HEK293T (cell line): ENCODE results near the gene ZNF516.

Experiments used
- CTCF ChIA-PET: fragments of 350-600 bp; formaldehyde crosslinking; extraction: SDS; loops from one replicate; lab custom pipeline; 2021; ENCODE audit warnings: antibody characterized with exemption, inconsistent platforms; lab: Yijun Ruan, JAX
- POLR2A ChIA-PET: fragments of 350-600 bp; formaldehyde crosslinking; extraction: SDS; loops from one replicate; lab custom pipeline; 2020; ENCODE audit warnings: antibody characterized with exemption, inconsistent platforms; lab: Yijun Ruan, JAX
- DNase-seq: peaks from one replicate; pipeline ENCODE4 v3.0.0; 2012; ENCODE audit warnings: mixed read lengths; ENCODE audit errors: extremely low spot score
- ARNT ChIP-seq: fragments of 450-650 bp; IDR thresholded peaks from 2 replicates; pipeline ENCODE4 v1.6.1; 2017; ENCODE audit warnings: mild to moderate bottlenecking
- BHLHE40 ChIP-seq: fragments of 450-650 bp; IDR thresholded peaks from 2 replicates; pipeline ENCODE4 v1.6.1; 2016; ENCODE audit warnings: mild to moderate bottlenecking, moderate library complexity, borderline replicate concordance
- CTBP1 ChIP-seq: fragments of 450-650 bp; IDR thresholded peaks from 2 replicates; pipeline ENCODE4 v1.6.1; 2016; ENCODE audit warnings: borderline replicate concordance
- ELF4 ChIP-seq: fragments of 450-650 bp; IDR thresholded peaks from 2 replicates; pipeline ENCODE4 v1.6.1; 2017; ENCODE audit warnings: antibody characterized with exemption
- FOXA1 ChIP-seq: fragments of 450-650 bp; IDR thresholded peaks from 2 replicates; pipeline ENCODE4 v1.6.1; 2016; ENCODE audit warnings: mild to moderate bottlenecking
- FOXK2 ChIP-seq: fragments of 450-650 bp; IDR thresholded peaks from 2 replicates; pipeline ENCODE4 v1.6.1; 2016; ENCODE audit warnings: mild to moderate bottlenecking
- FOXM1 ChIP-seq: fragments of 450-650 bp; IDR thresholded peaks from 2 replicates; pipeline ENCODE4 v1.6.1; 2017; ENCODE audit warnings: mild to moderate bottlenecking, borderline replicate concordance
- HDGF ChIP-seq: fragments of 450-650 bp; IDR thresholded peaks from 2 replicates; pipeline ENCODE4 v1.6.1; 2017; ENCODE audit warnings: antibody characterized with exemption, borderline replicate concordance
- L3MBTL2 ChIP-seq: fragments of 450-650 bp; conservative IDR thresholded peaks from 2 replicates; pipeline ENCODE4 v1.6.1; 2016; ENCODE audit warnings: mild to moderate bottlenecking
- LEF1 ChIP-seq: fragments of 450-650 bp; IDR thresholded peaks from 2 replicates; pipeline ENCODE4 v1.6.1; 2017; ENCODE audit warnings: mild to moderate bottlenecking, borderline replicate concordance
- NFRKB ChIP-seq: fragments of 450-650 bp; IDR thresholded peaks from 2 replicates; pipeline ENCODE4 v1.6.1; 2016; ENCODE audit warnings: mild to moderate bottlenecking, moderate library complexity
- SP1 ChIP-seq: fragments of 450-650 bp; IDR thresholded peaks from 2 replicates; pipeline ENCODE4 v1.6.1; 2017
- SUZ12 ChIP-seq: fragments of 450-650 bp; IDR thresholded peaks from 2 replicates; pipeline ENCODE4 v1.6.1; 2016; ENCODE audit warnings: mild to moderate bottlenecking
- TARDBP ChIP-seq: fragments of 450-650 bp; IDR thresholded peaks from 2 replicates; pipeline ENCODE4 v1.6.1; 2016
- ZNF384 ChIP-seq: fragments of 450-650 bp; IDR thresholded peaks from 2 replicates; pipeline ENCODE4 v1.6.1; 2016
- TF ChIP-seq, protein P1 (sequence below): fragments of 450-650 bp; IDR thresholded peaks from 2 replicates; pipeline ENCODE4 v1.6.1; 2016

Gene ZNF516

DNA sequence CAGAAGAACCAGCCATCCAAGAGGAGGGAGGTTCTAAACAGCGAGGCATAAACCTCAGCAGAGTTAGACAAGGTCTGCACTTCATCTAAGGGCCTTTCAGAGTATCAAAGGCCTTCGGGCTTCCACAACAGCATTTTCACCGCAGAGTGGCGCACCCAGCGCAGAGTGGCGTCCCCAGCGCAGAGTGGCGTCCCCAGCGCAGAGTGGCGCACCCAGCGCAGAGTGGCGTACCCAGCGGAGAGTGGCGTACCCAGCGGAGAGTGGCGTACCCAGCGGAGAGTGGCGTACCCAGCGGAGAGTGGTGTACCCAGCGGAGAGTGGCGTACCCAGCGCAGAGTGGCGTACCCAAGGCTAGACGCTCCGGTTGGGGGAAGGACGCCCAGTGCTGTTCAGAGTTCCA, 137.9 kb downstream of the ZNF516 start:
- TF ChIP-seq ZNF384, result no peak
- no peak for TF ChIP-seq L3MBTL2
- TF ChIP-seq FOXK2, result no peak
- no peak for TF ChIP-seq ELF4
- no peak for TF ChIP-seq HDGF
- no peak for TF ChIP-seq SP1
- TF ChIP-seq ARNT, result no peak
- POLR2A ChIA-PET, result no interaction called here

DNA sequence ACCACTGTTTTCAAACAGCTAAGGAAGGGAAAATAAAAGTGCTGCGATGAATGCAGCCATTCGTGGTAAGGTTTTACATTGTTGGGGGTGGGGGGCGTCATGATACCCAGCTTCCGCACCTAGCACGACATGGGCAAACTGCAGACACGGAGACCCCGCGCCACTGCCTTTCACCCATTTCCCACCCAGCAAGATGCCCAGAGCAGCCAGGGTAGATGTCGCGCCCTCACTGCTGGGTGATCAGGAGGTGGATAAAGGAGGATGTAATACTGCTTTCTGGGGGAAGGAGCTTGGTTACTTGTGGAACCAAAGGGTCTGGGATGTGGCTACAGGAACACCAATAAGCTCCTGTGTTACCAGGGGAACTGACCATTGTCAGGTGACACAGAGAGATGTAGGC, 138.4 kb downstream of the ZNF516 start:
- ChIA-PET CTCF (no interaction called here), POLR2A (no interaction called here)
- no peak for TF ChIP-seq SP1
- no peak for TF ChIP-seq SUZ12
- TF ChIP-seq BHLHE40, result no peak
- TF ChIP-seq ARNT, result no peak
- no peak for TF ChIP-seq LEF1
- TF ChIP-seq ZNF384, result no peak
- no peak for TF ChIP-seq FOXM1
- TF ChIP-seq L3MBTL2, result no peak
- no peak for TF ChIP-seq TARDBP
- no peak for TF ChIP-seq CTBP1
- no peak for TF ChIP-seq NFRKB
- TF ChIP-seq FOXK2, result no peak
- TF ChIP-seq, protein P1, sequence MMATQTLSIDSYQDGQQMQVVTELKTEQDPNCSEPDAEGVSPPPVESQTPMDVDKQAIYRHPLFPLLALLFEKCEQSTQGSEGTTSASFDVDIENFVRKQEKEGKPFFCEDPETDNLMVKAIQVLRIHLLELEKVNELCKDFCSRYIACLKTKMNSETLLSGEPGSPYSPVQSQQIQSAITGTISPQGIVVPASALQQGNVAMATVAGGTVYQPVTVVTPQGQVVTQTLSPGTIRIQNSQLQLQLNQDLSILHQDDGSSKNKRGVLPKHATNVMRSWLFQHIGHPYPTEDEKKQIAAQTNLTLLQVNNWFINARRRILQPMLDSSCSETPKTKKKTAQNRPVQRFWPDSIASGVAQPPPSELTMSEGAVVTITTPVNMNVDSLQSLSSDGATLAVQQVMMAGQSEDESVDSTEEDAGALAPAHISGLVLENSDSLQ, result no peak
- TF ChIP-seq FOXA1, result no peak
- TF ChIP-seq ELF4, result no peak
- TF ChIP-seq HDGF, result no peak
- DNase-seq, result no peak

More for the DNA sequence above, 137.9 kb downstream of the ZNF516 start:
- CTCF ChIA-PET, result no interaction called here
- DNase-seq, result no peak

DNA sequence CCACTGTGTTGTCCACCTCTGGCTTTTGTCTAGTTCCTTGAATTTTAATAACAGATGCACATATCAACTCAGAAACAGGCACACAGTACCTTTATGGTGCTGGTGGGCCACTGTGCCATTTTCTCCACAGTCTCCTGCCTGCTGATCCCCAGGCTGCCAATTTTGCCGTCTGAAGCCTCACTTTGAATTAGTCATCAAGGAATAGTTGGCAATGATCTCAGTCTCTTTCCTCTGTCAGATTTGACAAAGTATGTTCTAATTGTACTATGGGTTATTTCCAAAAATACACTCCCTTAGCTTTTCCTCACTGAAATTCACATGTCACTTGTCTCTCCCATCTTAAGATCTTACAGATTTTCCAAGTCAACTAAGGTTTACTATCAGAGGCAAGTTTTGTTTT, 140.7 kb downstream of the ZNF516 start:
- DNase-seq, result no peak
- ChIA-PET POLR2A (no interaction called here), CTCF (no interaction called here)
- TF ChIP-seq FOXM1 (no peak), LEF1 (no peak), ELF4 (no peak), CTBP1 (no peak), NFRKB (no peak), SUZ12 (no peak), HDGF (no peak), L3MBTL2 (no peak), FOXK2 (no peak), ARNT (no peak), FOXA1 (no peak), ZNF384 (no peak), BHLHE40 (no peak), TARDBP (no peak), SP1 (no peak)
- TF ChIP-seq, protein P1, result no peak

DNA sequence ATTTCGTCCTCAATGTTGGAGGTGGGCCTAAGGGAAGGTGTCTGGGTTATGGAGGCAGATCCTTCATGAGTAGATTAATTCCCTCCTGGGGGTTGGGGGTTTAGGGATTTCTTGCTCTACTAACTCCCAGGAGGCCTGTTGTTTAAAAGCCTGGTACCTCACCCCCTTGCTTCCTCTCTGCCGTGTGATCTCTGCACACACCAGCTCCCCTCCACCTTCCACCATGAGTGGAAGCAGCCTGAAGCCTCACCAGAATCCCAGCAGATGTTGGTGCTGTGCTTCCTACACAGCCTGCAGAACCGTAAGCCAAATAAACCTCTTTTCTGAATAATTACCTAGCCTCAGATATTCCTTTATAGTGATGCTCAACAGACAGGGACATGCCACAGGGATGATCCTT, 141.5 kb downstream of the ZNF516 start:
- TF ChIP-seq FOXM1 (no peak), NFRKB (no peak), ZNF384 (no peak), TARDBP (no peak), CTBP1 (no peak), ELF4 (no peak), HDGF (no peak), SUZ12 (no peak), L3MBTL2 (no peak), FOXK2 (no peak), LEF1 (no peak), FOXA1 (no peak), SP1 (no peak), ARNT (no peak), BHLHE40 (no peak)
- TF ChIP-seq, protein P1, result no peak
- DNase-seq, result no peak
- CTCF ChIA-PET, result no interaction called here
- POLR2A ChIA-PET, result no interaction called here

- CTCF ChIA-PET, result no interaction called here
- POLR2A ChIA-PET, result no interaction called here
- no peak for DNase-seq
Measured at GRCh38 chr18:76353046-76353445, 142.0 kb downstream of the ZNF516 start.

DNA sequence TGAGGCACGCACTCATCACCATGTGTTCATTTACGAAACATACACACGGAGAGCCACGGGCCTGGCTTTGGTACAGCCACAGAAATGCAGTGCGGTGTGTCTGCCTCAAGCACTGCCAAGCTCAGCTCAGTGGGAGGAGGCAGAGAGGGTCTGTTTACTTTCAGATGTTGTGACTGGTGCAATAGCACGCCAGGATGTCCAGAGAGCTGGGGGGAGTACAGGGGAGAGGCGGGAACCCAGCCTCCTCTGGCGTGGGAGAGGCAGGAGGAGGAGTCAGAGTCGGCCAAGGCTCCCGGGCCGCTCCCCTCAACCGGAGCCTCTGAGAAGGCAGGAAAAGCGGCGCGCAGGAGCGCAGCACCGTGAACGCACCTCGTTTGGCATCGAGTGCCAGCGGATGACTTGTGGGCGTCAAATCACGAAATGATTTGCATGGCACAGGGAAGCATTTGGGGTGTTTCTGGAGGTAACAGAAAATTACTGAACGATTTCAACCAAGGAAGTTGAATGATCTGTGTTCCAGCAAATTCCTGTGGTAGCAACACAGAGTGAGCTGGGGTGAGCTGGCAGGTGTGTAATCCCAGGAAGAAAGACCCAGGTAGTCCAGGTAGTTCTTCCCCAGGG, 143.0 kb downstream of the ZNF516 start:
- CTCF ChIA-PET, result interaction anchor here (0.6 kb wide), 1 partner anchor 1471 kb away, joined by 3 read pairs; no protein-coding TSS in a partner anchor
- peak; percentile 57 for DNase-seq

More at GRCh38 chr18:76353046-76353445, 142.0 kb downstream of the ZNF516 start:
- TF ChIP-seq ELF4, result no peak
- TF ChIP-seq LEF1, result no peak
- TF ChIP-seq SP1, result no peak
- no peak for TF ChIP-seq TARDBP

More for the DNA sequence above, 143.0 kb downstream of the ZNF516 start:
- POLR2A ChIA-PET, result no interaction called here
- TF ChIP-seq BHLHE40, result no peak
- TF ChIP-seq FOXM1, result no peak
- TF ChIP-seq FOXA1, result no peak
- TF ChIP-seq ARNT, result no peak
- no peak for TF ChIP-seq TARDBP
- TF ChIP-seq, protein P1, result no peak
- no peak for TF ChIP-seq NFRKB
